GM12864 (cell line): Measurements from ENCODE around the gene STRN4.
"Not testable (repeated sequence)": the region's sequence is repeated elsewhere in the genome, so short reads cannot be mapped to it uniquely, and the experiment has no call there.

Source experiments
- DNase-seq: peaks from one replicate; pipeline ENCODE4 v3.0.0-alpha.2; 2011; ENCODE audit warnings: low read depth
- H3K4me3 ChIP-seq: 2 replicates; pipeline ENCODE4 v1.5.1; 2011; ENCODE audit warnings: mild to moderate bottlenecking, low read depth, low read length, control low read depth
- TF ChIP-seq, protein P1 (sequence below): IDR thresholded peaks from 2 replicates; pipeline ENCODE4 v1.5.1; 2011; ENCODE audit warnings: low read depth, mild to moderate bottlenecking, moderate library complexity, low read length, control low read depth, inconsistent platforms; ENCODE audit errors: missing control alignments

STRN4 gene

DNA sequence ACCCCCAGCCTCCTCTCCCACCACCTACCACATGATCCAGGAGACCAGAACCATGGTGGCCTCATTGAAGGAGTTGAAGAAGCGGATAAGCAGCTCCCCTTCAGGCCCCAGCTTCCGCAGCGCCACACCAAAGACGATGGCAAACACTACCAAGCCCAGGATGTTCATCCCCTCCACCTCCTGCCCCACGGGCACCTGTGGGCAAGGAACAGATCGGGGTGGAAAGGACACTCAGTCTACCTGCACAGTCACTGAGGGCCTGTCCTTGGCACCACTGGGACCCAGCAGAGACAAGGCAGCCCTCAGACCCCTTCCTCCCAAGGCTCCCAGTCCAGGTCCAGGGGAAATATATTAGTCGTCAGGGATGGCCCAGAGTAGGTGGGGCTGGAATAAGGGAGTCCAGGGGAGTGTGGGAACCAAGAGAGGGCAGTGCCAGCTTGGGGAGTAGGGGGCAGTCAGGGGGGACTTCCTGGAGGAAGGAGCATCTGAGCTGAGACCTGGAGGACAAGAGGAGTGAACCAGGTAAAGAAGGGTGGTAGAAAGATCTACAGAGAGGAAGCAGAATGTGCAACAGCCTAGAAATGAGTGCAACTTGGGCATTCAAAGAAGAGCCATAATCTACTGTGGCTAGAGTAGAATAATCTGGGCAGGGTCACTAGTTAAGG is 36.2 kb upstream of the STRN4 start:
- TF ChIP-seq, protein P1, sequence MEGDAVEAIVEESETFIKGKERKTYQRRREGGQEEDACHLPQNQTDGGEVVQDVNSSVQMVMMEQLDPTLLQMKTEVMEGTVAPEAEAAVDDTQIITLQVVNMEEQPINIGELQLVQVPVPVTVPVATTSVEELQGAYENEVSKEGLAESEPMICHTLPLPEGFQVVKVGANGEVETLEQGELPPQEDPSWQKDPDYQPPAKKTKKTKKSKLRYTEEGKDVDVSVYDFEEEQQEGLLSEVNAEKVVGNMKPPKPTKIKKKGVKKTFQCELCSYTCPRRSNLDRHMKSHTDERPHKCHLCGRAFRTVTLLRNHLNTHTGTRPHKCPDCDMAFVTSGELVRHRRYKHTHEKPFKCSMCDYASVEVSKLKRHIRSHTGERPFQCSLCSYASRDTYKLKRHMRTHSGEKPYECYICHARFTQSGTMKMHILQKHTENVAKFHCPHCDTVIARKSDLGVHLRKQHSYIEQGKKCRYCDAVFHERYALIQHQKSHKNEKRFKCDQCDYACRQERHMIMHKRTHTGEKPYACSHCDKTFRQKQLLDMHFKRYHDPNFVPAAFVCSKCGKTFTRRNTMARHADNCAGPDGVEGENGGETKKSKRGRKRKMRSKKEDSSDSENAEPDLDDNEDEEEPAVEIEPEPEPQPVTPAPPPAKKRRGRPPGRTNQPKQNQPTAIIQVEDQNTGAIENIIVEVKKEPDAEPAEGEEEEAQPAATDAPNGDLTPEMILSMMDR, result no peak
- H3K4me3 ChIP-seq, result no peak overlapping the region
- DNase-seq, result no peak

DNA sequence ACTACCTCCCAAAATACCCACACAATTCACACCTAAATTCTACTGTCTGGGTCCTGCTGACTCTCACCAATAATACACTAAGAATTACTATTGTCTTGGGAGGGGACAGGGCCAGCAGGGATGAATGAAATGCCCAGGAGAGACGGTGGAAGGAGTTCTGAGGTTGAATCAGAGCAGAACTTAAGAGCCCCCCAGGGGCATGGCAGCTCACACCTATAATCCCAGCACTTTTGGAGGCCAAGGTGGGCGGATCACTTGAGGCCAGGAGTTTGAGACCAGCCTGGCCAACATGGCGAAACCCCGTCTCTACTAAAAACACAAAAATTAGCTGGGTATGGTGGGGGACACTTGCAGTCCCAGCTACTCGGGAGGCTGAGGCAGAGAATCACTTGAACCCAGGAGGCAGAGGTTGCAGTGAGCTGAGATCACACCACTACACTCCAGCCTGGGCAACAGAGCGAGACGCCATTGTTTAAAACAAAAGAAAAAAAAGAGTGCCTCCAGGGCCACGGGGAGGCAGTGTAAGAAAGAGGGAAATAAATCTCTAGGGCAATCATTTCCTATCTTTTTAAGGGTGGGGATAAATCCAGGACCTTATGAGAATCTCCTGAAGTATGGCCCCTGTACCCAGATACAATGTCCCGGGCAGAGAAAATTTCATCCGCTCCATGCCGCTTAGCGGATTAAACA is 31.9 kb upstream of the STRN4 start:
- not testable (repeated sequence) for H3K4me3 ChIP-seq, DNase-seq

DNA sequence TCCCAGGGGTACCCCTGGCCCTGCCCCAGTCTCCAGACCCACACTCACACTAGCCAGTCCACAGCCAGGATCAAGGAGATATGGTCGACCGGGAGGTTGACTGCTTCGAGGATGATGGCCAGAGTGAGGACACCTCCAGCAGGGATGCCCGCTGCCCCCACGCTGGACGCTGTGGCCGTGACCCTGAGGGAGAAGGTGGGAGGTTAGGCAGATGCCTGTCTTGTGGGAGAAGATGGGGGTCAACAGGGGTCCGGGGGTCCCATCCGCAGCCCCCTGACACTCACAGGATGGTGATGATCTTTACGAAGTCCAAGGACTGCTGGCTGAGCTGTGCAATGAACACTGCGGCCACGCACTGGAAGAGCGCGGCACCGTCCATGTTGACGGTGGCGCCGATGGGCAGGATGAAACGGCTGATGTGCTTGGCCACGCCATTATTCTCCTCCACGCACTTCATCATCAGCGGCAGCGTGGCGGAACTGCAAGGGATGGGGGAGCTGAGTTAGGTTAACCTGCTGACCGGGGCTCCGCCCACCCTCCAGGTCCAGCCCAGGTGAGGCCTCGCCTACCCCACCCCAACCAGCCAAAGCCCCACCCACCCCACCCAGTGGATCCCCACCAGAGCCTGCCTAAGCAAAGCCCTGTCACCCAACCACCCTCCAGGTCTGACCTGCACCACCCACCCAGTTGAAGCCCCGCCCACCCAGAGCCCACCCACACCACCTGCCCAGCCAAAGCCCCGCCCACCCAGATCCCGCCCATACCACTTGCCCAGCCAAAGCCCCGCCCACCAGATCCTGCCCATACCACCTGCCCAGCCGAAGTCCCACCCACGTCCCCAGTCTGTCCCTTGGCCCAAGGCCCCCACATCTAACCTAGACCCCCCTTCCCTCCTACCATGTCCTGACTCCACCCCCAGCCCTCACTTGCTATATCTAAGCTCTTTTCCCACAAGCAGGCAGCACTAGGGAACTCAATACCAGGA is 31.0 kb upstream of the STRN4 start:
- no peak overlapping the region for H3K4me3 ChIP-seq
- TF ChIP-seq, protein P1, result no peak
- no peak for DNase-seq

DNA sequence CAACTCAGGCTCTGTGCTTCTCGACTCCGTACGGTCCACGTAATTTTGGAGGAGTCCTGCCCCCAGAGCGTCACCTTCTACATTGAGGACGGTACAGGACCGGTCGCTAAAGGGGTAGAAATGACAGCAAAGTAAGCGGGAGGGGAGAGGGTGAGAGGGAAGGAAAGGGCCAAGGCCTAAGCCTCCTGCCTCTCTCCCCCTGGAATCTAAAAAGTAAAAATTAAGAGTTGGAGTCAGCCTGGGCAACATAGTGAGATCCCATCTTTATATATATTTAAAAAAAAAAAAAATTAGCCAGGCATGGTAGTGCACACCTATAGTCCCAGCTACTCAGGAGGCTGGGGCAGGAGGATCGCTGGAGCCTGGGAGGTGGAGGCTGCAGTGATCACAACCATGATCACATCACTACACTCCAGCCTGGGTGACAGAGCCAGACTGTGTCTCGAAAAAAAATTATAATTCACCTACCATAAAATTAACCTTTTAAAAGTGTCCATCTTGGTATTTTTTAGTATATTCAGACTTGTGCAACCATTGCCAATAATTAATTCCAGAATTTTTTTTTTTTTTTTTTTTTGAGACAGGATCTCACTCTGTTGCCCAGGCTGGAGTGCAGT is 29.5 kb upstream of the STRN4 start:
- no peak overlapping the region for H3K4me3 ChIP-seq
- no peak for DNase-seq
- TF ChIP-seq, protein P1, result no peak

DNA sequence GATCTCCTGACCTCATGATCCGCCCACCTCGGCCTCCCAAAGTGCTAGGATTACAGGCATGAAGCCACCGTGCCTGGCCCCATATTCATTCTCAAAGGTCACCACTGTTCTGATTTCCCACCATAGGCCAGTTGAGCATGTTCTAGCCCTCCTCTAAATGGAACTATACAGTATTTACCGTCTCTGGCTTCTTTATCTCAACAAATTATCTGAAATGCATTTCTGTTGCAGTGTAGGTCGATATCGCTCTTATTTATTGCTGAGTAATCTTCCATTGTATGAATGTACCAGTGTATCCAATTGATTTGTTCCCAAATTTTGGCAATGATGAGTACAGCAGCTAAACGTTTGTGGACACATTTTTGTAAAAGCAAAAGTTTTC is 26.8 kb upstream of the STRN4 start:
- DNase-seq, result no peak
- H3K4me3 ChIP-seq, result no peak overlapping the region
- TF ChIP-seq, protein P1, result no peak

DNA sequence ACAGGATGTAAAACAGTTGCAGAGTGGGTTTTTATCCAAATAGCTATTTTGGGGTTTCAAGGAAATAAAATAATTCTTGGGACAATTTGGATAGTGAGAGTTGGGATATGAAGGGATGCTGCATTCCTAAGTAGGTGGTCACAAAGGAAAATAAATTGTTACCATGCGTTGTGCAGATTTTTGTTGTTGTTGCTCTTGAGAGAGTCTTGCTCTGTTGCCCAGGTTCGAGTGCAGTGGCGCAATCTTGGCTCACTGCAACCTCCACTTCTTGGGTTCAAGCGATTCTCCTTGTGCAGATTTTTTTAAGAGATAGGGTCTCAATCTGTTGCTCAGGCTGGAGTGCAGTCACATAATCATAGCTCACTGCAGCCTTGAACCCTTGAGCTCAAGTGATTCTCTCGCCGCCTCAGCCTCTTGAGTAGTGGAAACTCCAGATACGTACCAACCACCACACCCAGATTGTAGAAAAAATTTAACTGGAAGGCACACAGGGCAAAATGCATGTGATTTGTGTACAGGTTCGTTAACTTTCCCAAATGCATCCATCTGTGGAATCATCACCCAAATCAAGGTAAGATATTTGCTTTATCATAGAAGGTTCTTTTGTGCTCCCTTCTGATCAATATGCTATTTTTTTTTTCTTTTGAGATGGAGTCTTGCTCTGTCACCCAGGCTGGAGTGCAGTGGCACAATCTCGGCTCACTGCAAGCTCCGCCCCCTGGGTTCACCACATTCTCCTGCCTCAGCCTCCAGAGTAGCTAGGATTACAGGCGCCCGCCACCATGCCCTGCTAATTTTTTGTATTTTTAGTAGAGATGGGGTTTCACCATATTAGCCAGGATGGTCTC is 26.1 kb upstream of the STRN4 start:
- DNase-seq, result no peak
- H3K4me3 ChIP-seq, result no peak overlapping the region
- TF ChIP-seq, protein P1, result no peak

DNA sequence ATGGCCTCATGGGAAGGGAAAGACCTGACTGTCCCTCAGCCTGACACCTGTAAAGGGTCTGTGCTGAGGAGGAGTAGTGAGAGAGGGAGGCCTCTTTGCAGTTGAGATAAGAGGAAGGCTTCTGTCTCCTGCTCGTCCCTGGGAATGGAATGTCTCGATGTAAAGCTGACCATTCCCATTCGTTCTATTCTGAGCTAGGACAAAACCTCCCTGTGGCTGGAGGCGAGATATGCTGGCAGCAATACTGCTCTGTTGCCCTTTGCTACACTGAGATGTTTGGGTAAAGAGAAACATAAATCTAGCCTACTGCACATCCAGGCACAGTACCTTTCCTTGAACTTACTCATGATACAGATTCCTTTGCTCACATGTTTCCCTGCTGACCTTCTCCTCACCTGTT is 22.5 kb upstream of the STRN4 start:
- DNase-seq, H3K4me3 ChIP-seq: not testable (repeated sequence)
